ENCODE measurements around the gene SCN5A.

The SCN5A gene

DNA sequence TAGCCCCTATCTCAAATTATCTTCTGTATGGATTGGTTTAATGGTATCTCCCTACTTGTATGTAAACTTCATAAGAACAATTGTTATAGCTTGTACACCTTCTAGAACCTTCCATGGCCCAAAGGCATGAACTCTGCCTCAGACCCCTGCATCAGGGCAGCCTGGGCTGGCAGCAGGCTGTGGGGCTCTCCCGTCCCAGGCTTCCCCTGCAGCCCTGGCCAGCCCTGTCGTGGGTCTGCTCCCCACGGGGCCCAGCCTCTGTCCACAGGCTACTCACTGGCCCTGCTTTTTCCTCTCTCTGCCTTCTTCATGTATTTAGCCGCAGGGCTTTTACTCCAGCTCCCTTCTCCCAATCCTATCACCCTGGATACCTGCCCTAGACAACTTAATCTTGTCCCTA, 4.4 kb downstream of the SCN5A start:
- H3K27ac ChIP-seq (ENCODE audit: low read length) = no peak overlapping the region
- H3K9me3 ChIP-seq (ENCODE audit: insufficient read depth, low read length) = no peaks in the 10 kb centered on the region
- no peaks in the 10 kb centered on the region for H4K20me1 ChIP-seq (ENCODE audit: insufficient read depth, low read length)
- H3K4me3 ChIP-seq (ENCODE audit: low read length) = no peak overlapping the region
- peaks cover 8% of the 10 kb centered on the region for H3K27me3 ChIP-seq (ENCODE audit: low read depth, low read length)
- no peak for TF ChIP-seq EZH2phosphoT487 (IDR thresholded peaks at IDR 0.05; ENCODE audit: low read depth)
- TF ChIP-seq, protein P1, sequence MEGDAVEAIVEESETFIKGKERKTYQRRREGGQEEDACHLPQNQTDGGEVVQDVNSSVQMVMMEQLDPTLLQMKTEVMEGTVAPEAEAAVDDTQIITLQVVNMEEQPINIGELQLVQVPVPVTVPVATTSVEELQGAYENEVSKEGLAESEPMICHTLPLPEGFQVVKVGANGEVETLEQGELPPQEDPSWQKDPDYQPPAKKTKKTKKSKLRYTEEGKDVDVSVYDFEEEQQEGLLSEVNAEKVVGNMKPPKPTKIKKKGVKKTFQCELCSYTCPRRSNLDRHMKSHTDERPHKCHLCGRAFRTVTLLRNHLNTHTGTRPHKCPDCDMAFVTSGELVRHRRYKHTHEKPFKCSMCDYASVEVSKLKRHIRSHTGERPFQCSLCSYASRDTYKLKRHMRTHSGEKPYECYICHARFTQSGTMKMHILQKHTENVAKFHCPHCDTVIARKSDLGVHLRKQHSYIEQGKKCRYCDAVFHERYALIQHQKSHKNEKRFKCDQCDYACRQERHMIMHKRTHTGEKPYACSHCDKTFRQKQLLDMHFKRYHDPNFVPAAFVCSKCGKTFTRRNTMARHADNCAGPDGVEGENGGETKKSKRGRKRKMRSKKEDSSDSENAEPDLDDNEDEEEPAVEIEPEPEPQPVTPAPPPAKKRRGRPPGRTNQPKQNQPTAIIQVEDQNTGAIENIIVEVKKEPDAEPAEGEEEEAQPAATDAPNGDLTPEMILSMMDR (IDR thresholded peaks at IDR 0.05; ENCODE audit: low read depth, low read length) = no peak
- no peaks in the 10 kb centered on the region for H3K4me1 ChIP-seq (ENCODE audit: low read length)
- no peaks in the 10 kb centered on the region for H3K79me2 ChIP-seq (ENCODE audit: low read length)
- H2AFZ ChIP-seq (ENCODE audit: low read depth, low read length) = no peak overlapping the region
- no peaks in the 10 kb centered on the region for H3K36me3 ChIP-seq (replicated peaks; ENCODE audit: low read depth, low read length)
- H3K4me2 ChIP-seq (ENCODE audit: low read length) = no peak overlapping the region
- no peak overlapping the region for H3K9ac ChIP-seq (ENCODE audit: low read length)

DNA sequence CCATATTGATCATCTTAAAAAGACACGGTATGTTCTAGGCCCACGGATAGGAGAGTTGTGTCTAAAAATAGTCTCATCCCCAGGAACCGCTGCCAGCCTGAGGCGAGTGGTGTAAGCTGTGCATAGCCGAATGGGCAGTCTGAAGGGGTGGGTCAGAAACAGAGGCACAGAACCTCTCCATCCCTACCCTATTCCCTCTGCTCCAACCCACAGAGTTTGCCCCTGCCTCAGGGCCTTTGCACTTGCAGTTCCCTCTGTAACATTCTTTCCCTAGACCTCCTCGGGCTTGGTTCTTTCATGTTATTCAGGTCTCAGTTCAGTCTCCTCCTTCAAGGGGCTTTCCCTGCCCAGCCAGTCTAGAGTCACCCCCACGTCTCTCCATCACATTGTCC, 4.8 kb downstream of the SCN5A start:
- H3K36me3 ChIP-seq (replicated peaks; ENCODE audit: low read depth, low read length) = no peaks in the 10 kb centered on the region
- no peaks in the 10 kb centered on the region for H3K4me1 ChIP-seq (ENCODE audit: low read length)
- no peak overlapping the region for H3K9ac ChIP-seq (ENCODE audit: low read length)
- H3K9me3 ChIP-seq (ENCODE audit: insufficient read depth, low read length) = no peaks in the 10 kb centered on the region
- H3K4me3 ChIP-seq (ENCODE audit: low read length) = no peak overlapping the region
- no peak for TF ChIP-seq EZH2phosphoT487 (IDR thresholded peaks at IDR 0.05; ENCODE audit: low read depth)
- TF ChIP-seq, protein P1 (IDR thresholded peaks at IDR 0.05; ENCODE audit: low read depth, low read length) = no peak
- no peaks in the 10 kb centered on the region for H3K79me2 ChIP-seq (ENCODE audit: low read length)
- no peak overlapping the region for H3K4me2 ChIP-seq (ENCODE audit: low read length)
- no peaks in the 10 kb centered on the region for H4K20me1 ChIP-seq (ENCODE audit: insufficient read depth, low read length)
- no peak overlapping the region for H3K27ac ChIP-seq (ENCODE audit: low read length)
- H2AFZ ChIP-seq (ENCODE audit: low read depth, low read length) = no peak overlapping the region
- peaks cover 8% of the 10 kb centered on the region for H3K27me3 ChIP-seq (ENCODE audit: low read depth, low read length)

DNA sequence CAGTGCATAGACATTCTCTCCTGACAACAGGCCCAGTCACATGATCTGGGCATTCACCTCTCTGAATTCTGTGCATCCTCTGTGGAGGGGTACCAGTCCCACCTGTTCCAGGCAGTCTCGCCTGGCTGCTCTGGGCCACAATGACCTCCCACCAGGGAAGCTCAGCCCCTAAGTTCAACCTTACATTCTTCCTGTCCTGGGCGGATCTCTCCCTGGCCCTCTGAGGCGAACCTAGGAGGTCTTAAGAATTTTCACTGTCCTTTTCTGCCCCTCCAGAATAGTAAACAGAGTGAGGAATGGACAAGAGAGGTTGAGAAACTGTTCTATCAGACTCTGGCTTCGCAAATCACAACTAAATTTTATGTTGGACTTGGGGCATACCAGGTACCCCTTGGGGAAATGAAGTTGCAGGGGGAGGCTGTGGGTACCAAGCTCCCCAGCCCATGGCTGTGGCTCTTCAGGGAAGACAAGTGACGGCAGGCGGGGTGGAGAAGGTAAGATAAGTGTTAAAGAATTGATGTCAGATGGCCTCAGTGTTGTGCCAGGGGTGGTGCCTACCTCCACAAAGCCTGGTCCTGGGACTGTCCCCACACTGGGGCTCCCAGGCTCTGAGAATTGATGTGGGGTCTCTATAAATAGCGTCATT, 5.3 kb downstream of the SCN5A start:
- no peaks in the 10 kb centered on the region for H3K36me3 ChIP-seq (replicated peaks; ENCODE audit: low read depth, low read length)
- H2AFZ ChIP-seq (ENCODE audit: low read depth, low read length) = no peak overlapping the region
- no peak overlapping the region for H3K4me2 ChIP-seq (ENCODE audit: low read length)
- no peaks in the 10 kb centered on the region for H4K20me1 ChIP-seq (ENCODE audit: insufficient read depth, low read length)
- H3K4me1 ChIP-seq (ENCODE audit: low read length) = no peaks in the 10 kb centered on the region
- H3K79me2 ChIP-seq (ENCODE audit: low read length) = no peaks in the 10 kb centered on the region
- no peak overlapping the region for H3K9ac ChIP-seq (ENCODE audit: low read length)
- H3K27ac ChIP-seq (ENCODE audit: low read length) = no peak overlapping the region
- TF ChIP-seq, protein P1 (IDR thresholded peaks at IDR 0.05; ENCODE audit: low read depth, low read length) = no peak
- TF ChIP-seq EZH2phosphoT487 (IDR thresholded peaks at IDR 0.05; ENCODE audit: low read depth) = no peak
- peaks cover 8% of the 10 kb centered on the region for H3K27me3 ChIP-seq (ENCODE audit: low read depth, low read length)
- H3K4me3 ChIP-seq (ENCODE audit: low read length) = no peak overlapping the region
- no peaks in the 10 kb centered on the region for H3K9me3 ChIP-seq (ENCODE audit: insufficient read depth, low read length)

DNA sequence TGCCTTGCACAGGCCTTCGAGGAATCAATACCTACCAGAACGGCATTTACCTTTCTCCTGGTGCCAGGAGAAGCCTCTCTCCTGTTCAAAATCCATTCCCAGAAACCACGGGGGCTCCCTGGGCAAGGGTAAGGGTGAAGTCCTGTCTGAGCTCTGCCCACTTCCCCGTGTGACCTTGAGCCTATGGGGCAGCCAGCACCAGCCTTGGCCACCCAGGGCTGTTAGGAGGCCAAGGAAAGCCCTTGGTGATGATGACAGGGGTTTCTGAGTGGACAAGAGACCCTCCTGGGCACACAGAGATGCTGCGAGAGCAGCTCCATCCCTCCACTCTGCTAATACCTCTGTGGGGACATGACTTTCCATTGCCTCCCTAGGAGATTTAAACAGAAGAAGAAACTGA, 5.9 kb downstream of the SCN5A start:
- Histone ChIP-seq H3K79me2 (ENCODE audit: low read length) (no peaks in the 10 kb centered on the region), H3K27me3 (ENCODE audit: low read depth, low read length) (peaks cover 9% of the 10 kb centered on the region), H3K4me3 (ENCODE audit: low read length) (no peak overlapping the region), H3K36me3 (replicated peaks; ENCODE audit: low read depth, low read length) (no peaks in the 10 kb centered on the region), H3K4me1 (ENCODE audit: low read length) (no peaks in the 10 kb centered on the region), H2AFZ (ENCODE audit: low read depth, low read length) (no peak overlapping the region), H3K9ac (ENCODE audit: low read length) (no peak overlapping the region), H4K20me1 (ENCODE audit: insufficient read depth, low read length) (no peaks in the 10 kb centered on the region), H3K27ac (ENCODE audit: low read length) (no peak overlapping the region), H3K9me3 (ENCODE audit: insufficient read depth, low read length) (no peaks in the 10 kb centered on the region), H3K4me2 (ENCODE audit: low read length) (no peak overlapping the region)
- TF ChIP-seq, protein P1 (IDR thresholded peaks at IDR 0.05; ENCODE audit: low read depth, low read length) = no peak
- TF ChIP-seq EZH2phosphoT487 (IDR thresholded peaks at IDR 0.05; ENCODE audit: low read depth) = no peak

All from OCI-LY3 (cell line).